ENCODE results near the gene MIF4GD. TPM values are rescaled to one million over a fixed set of nuclear protein-coding genes. Genes with fewer than 3 reads are reported as not detected.

MIF4GD gene
- total RNA-seq, 1 donor from 2014 or later = 16.3 TPM

DNA sequence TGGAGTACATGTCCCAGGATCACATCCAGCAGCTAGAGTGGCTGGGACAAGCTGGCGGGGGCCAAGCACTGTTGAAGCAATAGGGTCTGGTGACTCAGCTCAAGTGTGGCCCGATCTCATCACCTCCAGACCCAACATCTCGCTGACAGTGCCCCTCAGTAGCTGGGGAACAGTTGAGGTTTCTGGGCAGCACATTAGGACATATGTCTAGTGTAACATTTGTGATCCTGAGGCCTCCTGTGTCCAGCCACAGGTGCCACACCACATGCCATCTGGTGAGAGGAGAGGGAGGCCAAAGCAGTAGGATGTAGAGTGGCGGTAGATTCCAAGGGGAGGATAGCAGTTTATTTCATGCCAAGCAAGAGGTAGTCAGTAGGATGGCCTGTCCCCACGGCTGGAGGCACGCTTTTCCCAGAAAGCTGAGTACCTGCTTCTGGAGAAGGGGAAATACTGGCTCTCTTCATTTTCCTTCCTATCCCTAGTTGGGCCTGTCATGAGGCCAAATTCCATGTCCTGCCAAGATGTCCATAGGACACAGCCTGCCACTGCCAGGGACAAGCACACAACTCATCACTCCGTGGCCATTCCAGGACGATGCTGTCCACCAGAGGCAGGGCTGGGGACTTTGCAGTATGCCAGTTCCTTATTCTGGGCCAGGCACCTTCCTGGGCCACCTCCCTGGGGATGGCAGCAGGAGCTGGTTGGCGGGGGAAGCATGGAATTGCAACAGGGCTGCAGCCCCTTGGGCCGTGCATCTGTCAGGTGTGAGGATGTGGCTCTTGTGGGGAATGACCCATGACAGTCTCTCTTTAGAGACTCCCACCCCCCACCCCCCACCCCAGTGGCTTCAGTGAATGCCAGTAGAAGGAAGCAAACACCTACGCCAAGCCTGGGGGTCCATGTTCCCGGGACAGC is 33.7 kb downstream of the MIF4GD start:
- no peak overlapping the region for H3K27ac Mint-ChIP-seq
- TF ChIP-seq CTCF (IDR thresholded peaks at IDR 0.05; ENCODE audit: unreplicated experiment) = no peak
- no peaks in the 10 kb centered on the region for H3K27me3 Mint-ChIP-seq
- peaks cover 15% of the 10 kb centered on the region for H3K36me3 Mint-ChIP-seq (ENCODE audit: insufficient read depth)
- DNase-seq (ENCODE audit: low spot score, unreplicated experiment) = no peak
- no peak overlapping the region for H3K4me3 Mint-ChIP-seq (ENCODE audit: low read depth)
- no peaks in the 10 kb centered on the region for H3K4me1 Mint-ChIP-seq (ENCODE audit: low read depth)
- H3K9me3 Mint-ChIP-seq (ENCODE audit: low read depth) = no peaks in the 10 kb centered on the region

DNA sequence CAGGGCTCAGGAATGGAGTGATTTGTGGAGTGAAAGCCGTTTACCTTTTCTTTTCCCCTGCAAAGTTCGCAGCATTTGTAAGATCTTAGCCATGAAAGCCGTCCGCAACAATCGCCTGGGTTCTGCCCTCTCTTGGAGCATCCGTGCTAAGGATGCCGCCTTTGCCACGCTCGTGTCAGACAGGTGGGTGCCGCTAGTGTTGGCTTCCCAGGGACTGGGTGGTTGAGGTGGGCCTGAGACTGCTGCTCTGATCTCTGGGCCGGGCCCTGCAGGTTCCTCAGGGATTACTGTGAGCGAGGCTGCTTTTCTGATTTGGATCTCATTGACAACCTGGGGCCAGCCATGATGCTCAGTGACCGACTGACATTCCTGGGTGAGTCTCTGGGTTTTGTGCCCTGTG is 38.2 kb downstream of the MIF4GD start:
- peaks cover 11% of the 10 kb centered on the region for H3K36me3 Mint-ChIP-seq (ENCODE audit: insufficient read depth)
- no peak overlapping the region for H3K27ac Mint-ChIP-seq
- no peak overlapping the region for H3K4me3 Mint-ChIP-seq (ENCODE audit: low read depth)
- no peak for TF ChIP-seq CTCF (IDR thresholded peaks at IDR 0.05; ENCODE audit: unreplicated experiment)
- DNase-seq (ENCODE audit: low spot score, unreplicated experiment) = no peak
- H3K9me3 Mint-ChIP-seq (ENCODE audit: low read depth) = no peaks in the 10 kb centered on the region
- no peaks in the 10 kb centered on the region for H3K4me1 Mint-ChIP-seq (ENCODE audit: low read depth)
- H3K27me3 Mint-ChIP-seq = no peaks in the 10 kb centered on the region

- Mint-ChIP-seq H3K27me3 (no peaks in the 10 kb centered on the region), H3K36me3 (ENCODE audit: insufficient read depth) (peaks cover 11% of the 10 kb centered on the region), H3K4me3 (ENCODE audit: low read depth) (no peak overlapping the region), H3K27ac (no peak overlapping the region), H3K9me3 (ENCODE audit: low read depth) (no peaks in the 10 kb centered on the region), H3K4me1 (ENCODE audit: low read depth) (no peaks in the 10 kb centered on the region)
- no peak for DNase-seq (ENCODE audit: low spot score, unreplicated experiment)
- no peak for TF ChIP-seq CTCF (IDR thresholded peaks at IDR 0.05; ENCODE audit: unreplicated experiment)
These were observed 39.1 kb downstream of the MIF4GD start for GRCh38 chr17:75231741-75232464.

GRCh38 chr17:75231071-75231470 is 40.0 kb downstream of the MIF4GD start:
- no peak overlapping the region for H3K27ac Mint-ChIP-seq
- no peaks in the 10 kb centered on the region for H3K9me3 Mint-ChIP-seq (ENCODE audit: low read depth)
- no peaks in the 10 kb centered on the region for H3K4me1 Mint-ChIP-seq (ENCODE audit: low read depth)
- H3K4me3 Mint-ChIP-seq (ENCODE audit: low read depth) = no peak overlapping the region
- H3K27me3 Mint-ChIP-seq = no peaks in the 10 kb centered on the region
- peaks cover 11% of the 10 kb centered on the region for H3K36me3 Mint-ChIP-seq (ENCODE audit: insufficient read depth)
- no peak for TF ChIP-seq CTCF (IDR thresholded peaks at IDR 0.05; ENCODE audit: unreplicated experiment)
- DNase-seq (ENCODE audit: low spot score, unreplicated experiment) = no peak

DNA sequence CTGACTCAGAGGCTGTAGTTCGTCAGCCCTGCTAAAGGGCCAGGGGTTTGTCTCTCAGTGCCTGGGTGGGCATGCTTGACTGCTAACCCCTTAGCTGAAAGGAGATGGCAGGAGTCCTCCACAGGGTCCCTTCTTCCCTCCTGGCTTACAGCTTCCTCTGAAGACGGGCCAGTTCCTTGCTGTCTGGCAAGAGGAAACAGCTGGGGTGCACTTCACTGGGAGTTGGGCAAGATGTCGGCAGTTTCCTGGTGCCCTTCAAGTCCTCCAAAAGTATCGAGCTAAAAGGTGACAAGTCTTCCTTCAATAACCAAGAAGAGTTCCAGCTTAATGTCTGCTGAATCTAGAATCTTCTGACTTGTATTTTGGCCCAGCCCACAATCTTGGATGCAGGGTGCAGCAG is 42.2 kb downstream of the MIF4GD start:
- Mint-ChIP-seq H3K4me1 (ENCODE audit: low read depth) (no peaks in the 10 kb centered on the region), H3K27me3 (no peaks in the 10 kb centered on the region), H3K9me3 (ENCODE audit: low read depth) (no peaks in the 10 kb centered on the region), H3K36me3 (ENCODE audit: insufficient read depth) (peaks cover 5% of the 10 kb centered on the region), H3K4me3 (ENCODE audit: low read depth) (no peak overlapping the region), H3K27ac (no peak overlapping the region)
- TF ChIP-seq CTCF (IDR thresholded peaks at IDR 0.05; ENCODE audit: unreplicated experiment) = no peak
- no peak for DNase-seq (ENCODE audit: low spot score, unreplicated experiment)
